ENCODE data around the gene SRGAP2B. TPM values are rescaled to one million over a fixed set of nuclear protein-coding genes. Genes with fewer than 3 reads are reported as not detected.
"Not testable (repeated sequence)": the region's sequence is repeated elsewhere in the genome, so short reads cannot be mapped to it uniquely, and the experiment has no call there.

SRGAP2B gene
- total and polyA plus RNA-seq, 4 donors: 2.4 to 14.3 (median 6.2) TPM

GRCh38 chr1:144917154-144918026 is 177.7 kb downstream of the SRGAP2B start:
- not testable (repeated sequence) for H3K9ac ChIP-seq (ENCODE audit: low read depth in 1 of 2, low read length in 2 of 2); H3K4me1 ChIP-seq (ENCODE audit: control insufficient read depth in 4 of 4, insufficient read depth in 4 of 4, low read length in 3 of 4); H3K36me3 ChIP-seq (ENCODE audit: control insufficient read depth in 4 of 4, insufficient read depth in 3 of 4, low read depth in 1 of 4, low read length in 3 of 4); H3K9me3 ChIP-seq (ENCODE audit: control insufficient read depth in 4 of 4, low read length in 3 of 4); H3K27ac ChIP-seq (ENCODE audit: low read depth in 1 of 2, low read length in 2 of 2); H3K27me3 ChIP-seq (ENCODE audit: control insufficient read depth in 4 of 4, insufficient read depth in 4 of 4, low read length in 3 of 4); DNase-seq (ENCODE audit: low spot score); H3K4me3 ChIP-seq (ENCODE audit: low read depth in 1 of 3, low read length in 3 of 3)
- WGBS: no CpG with 5 or more reads among the region's 8 CpGs

GRCh38 chr1:144913977-144914734 is 181.0 kb downstream of the SRGAP2B start:
- not testable (repeated sequence) for DNase-seq (ENCODE audit: low spot score); H3K36me3 ChIP-seq (ENCODE audit: control insufficient read depth in 4 of 4, insufficient read depth in 3 of 4, low read depth in 1 of 4, low read length in 3 of 4); H3K27ac ChIP-seq (ENCODE audit: low read depth in 1 of 2, low read length in 2 of 2); H3K4me3 ChIP-seq (ENCODE audit: low read depth in 1 of 3, low read length in 3 of 3); H3K9me3 ChIP-seq (ENCODE audit: control insufficient read depth in 4 of 4, low read length in 3 of 4); H3K4me1 ChIP-seq (ENCODE audit: control insufficient read depth in 4 of 4, insufficient read depth in 4 of 4, low read length in 3 of 4); H3K9ac ChIP-seq (ENCODE audit: low read depth in 1 of 2, low read length in 2 of 2); H3K27me3 ChIP-seq (ENCODE audit: control insufficient read depth in 4 of 4, insufficient read depth in 4 of 4, low read length in 3 of 4)
- 71% methylated on average over 2 of the region's 12 CpGs for WGBS

DNA sequence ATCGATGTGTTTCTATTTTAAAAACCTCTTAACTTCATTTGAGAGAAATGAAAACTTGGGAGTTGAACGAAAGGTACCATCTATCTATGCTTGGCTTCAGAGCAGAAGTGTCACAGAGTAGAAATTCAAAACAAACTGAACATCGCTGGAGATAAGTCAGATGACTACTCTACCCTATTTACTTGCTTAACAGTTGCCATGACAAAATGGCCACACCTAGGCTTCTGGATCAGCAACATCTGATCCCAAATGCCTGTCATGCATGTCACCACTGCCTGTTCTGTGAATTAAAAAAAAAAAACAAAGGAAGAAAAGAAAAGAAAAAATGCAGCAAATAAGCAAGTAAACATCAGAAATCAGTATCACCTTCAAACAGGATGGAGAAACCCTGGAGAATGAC is 181.7 kb downstream of the SRGAP2B start:
- not testable (repeated sequence) for H3K27ac ChIP-seq (ENCODE audit: low read depth in 1 of 2, low read length in 2 of 2); H3K36me3 ChIP-seq (ENCODE audit: control insufficient read depth in 4 of 4, insufficient read depth in 3 of 4, low read depth in 1 of 4, low read length in 3 of 4); DNase-seq (ENCODE audit: low spot score); H3K4me3 ChIP-seq (ENCODE audit: low read depth in 1 of 3, low read length in 3 of 3); H3K4me1 ChIP-seq (ENCODE audit: control insufficient read depth in 4 of 4, insufficient read depth in 4 of 4, low read length in 3 of 4); H3K9ac ChIP-seq (ENCODE audit: low read depth in 1 of 2, low read length in 2 of 2); H3K27me3 ChIP-seq (ENCODE audit: control insufficient read depth in 4 of 4, insufficient read depth in 4 of 4, low read length in 3 of 4); H3K9me3 ChIP-seq (ENCODE audit: control insufficient read depth in 4 of 4, low read length in 3 of 4)
- WGBS: no CpG with 5 or more reads among the region's 3 CpGs

DNA sequence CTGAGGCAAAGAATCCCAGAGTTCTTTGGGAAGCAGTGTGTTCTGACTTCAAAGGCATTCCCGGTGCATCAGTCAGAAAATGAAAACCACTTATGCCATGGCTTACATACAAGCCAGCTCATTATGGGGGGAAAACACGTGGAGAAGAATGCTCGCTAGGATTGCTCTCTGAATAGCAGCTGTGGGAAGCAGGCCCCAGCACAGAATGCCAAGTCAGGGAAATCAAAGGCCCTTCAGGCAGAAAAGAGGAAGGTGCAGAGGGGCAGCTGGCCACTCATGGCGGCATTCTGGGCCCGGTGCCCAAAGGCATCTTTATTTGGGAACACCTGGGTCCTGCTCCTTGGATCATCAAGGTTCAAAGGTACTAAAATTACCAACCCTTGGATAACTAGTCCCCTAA is 184.4 kb downstream of the SRGAP2B start:
- not testable (repeated sequence) for H3K4me3 ChIP-seq (ENCODE audit: low read depth in 1 of 3, low read length in 3 of 3); H3K9ac ChIP-seq (ENCODE audit: low read depth in 1 of 2, low read length in 2 of 2); H3K9me3 ChIP-seq (ENCODE audit: control insufficient read depth in 4 of 4, low read length in 3 of 4); DNase-seq (ENCODE audit: low spot score); H3K4me1 ChIP-seq (ENCODE audit: control insufficient read depth in 4 of 4, insufficient read depth in 4 of 4, low read length in 3 of 4); H3K27ac ChIP-seq (ENCODE audit: low read depth in 1 of 2, low read length in 2 of 2); H3K27me3 ChIP-seq (ENCODE audit: control insufficient read depth in 4 of 4, insufficient read depth in 4 of 4, low read length in 3 of 4); H3K36me3 ChIP-seq (ENCODE audit: control insufficient read depth in 4 of 4, insufficient read depth in 3 of 4, low read depth in 1 of 4, low read length in 3 of 4)
- WGBS: no CpG with 5 or more reads among the region's 5 CpGs

DNA sequence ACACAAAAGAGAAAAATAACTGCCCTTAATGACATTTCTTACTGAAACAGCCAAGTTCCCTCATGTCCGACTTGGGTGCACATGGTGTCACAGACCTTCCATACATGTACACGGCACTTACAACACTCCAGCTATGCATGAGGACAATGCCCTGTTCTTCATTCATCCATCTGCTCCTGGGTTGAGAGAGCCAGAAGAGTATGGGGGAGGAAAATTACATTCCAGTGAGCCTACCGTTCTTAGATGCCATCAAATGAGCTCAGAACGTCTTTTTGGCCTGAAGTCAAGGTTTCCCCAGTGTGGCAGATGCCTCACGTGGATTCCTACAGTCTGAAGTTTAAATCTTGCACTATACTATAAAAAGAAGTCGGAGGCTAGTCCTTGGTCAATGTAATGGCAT is 194.3 kb downstream of the SRGAP2B start:
- H3K9ac ChIP-seq (ENCODE audit: low read depth in 1 of 2, low read length in 2 of 2); H3K27ac ChIP-seq (ENCODE audit: low read depth in 1 of 2, low read length in 2 of 2); H3K9me3 ChIP-seq (ENCODE audit: control insufficient read depth in 4 of 4, low read length in 3 of 4); H3K36me3 ChIP-seq (ENCODE audit: control insufficient read depth in 4 of 4, insufficient read depth in 3 of 4, low read depth in 1 of 4, low read length in 3 of 4); H3K4me3 ChIP-seq (ENCODE audit: low read depth in 1 of 3, low read length in 3 of 3); H3K27me3 ChIP-seq (ENCODE audit: control insufficient read depth in 4 of 4, insufficient read depth in 4 of 4, low read length in 3 of 4); DNase-seq (ENCODE audit: low spot score); H3K4me1 ChIP-seq (ENCODE audit: control insufficient read depth in 4 of 4, insufficient read depth in 4 of 4, low read length in 3 of 4): not testable (repeated sequence)
- WGBS: no CpG with 5 or more reads among the region's 6 CpGs

DNA sequence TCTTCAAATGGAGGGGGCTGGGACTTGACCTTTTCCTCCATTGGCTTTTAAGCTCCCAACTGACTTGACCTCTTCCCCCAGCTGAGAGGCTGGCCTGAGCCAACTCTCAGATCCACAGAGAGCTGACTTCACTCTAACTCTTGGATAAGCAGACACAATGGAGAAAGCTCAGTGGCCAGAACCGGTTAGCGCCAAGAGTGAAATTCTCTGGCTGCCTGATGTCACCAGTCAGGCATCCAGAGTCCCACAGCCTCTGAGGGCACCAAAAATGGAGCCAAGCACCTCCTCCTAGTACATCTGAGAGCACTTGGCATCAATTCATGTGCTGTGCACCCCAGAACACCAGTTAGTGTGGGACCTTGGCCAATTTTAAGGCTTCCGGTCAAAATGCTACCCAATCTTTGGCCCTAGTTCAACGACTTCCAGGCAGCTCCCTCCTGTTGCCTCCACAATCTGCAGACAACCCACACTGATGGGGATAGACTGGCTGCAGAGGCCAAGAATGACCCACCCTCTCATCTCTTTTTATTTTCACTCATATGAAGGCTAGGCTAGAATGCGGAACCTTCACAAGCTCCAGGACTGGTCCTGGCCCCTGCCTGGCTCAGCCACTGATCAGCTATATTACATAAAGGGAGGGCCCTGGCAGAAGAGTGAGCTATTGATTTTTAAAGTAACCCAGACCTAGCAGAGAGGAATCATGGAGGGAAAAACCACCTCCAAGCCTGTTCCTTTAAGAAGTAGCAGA is 200.5 kb downstream of the SRGAP2B start:
- not testable (repeated sequence) for H3K27me3 ChIP-seq (ENCODE audit: control insufficient read depth in 4 of 4, insufficient read depth in 4 of 4, low read length in 3 of 4); H3K4me1 ChIP-seq (ENCODE audit: control insufficient read depth in 4 of 4, insufficient read depth in 4 of 4, low read length in 3 of 4); H3K9me3 ChIP-seq (ENCODE audit: control insufficient read depth in 4 of 4, low read length in 3 of 4); H3K9ac ChIP-seq (ENCODE audit: low read depth in 1 of 2, low read length in 2 of 2); H3K27ac ChIP-seq (ENCODE audit: low read depth in 1 of 2, low read length in 2 of 2); H3K36me3 ChIP-seq (ENCODE audit: control insufficient read depth in 4 of 4, insufficient read depth in 3 of 4, low read depth in 1 of 4, low read length in 3 of 4); DNase-seq (ENCODE audit: low spot score); H3K4me3 ChIP-seq (ENCODE audit: low read depth in 1 of 3, low read length in 3 of 3)
- no CpG with 5 or more reads among the region's 5 CpGs for WGBS

DNA sequence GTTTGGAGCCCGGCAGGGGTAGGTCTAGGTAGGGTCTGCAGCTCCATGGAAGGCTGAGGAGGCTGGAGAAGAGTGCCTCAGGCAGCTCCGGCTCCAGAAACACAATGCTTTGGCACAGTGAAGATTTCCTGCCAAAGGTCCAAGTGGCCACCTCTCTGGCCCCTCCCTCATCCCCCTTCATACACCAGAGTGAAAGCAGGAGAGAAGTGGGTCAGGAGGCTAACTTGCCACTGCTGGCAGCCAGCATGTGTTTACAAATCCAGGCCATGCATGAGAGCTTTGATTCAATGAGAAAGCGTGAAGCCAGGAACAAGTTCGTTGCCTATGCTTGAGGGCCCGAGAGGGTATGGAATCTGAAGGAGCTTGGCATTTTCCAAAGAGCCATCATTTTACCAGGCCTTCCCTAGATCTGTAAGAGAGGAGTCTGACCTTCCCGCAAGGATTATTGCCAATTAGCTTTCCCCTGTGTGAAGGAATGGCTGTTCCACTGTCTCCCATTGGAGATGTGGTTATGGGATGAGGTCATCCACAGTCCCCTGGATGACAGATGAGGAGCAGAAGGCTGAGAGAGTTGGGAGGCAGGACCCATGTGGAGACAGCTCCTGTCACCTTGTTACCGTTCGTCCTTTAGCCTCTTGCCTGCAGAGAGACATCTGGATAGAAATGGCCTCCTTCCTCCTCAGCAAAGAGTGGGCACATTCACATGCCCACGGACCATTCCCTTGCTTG is 201.3 kb downstream of the SRGAP2B start:
- H3K4me3 ChIP-seq (ENCODE audit: low read depth in 1 of 3, low read length in 3 of 3); DNase-seq (ENCODE audit: low spot score); H3K36me3 ChIP-seq (ENCODE audit: control insufficient read depth in 4 of 4, insufficient read depth in 3 of 4, low read depth in 1 of 4, low read length in 3 of 4); H3K9me3 ChIP-seq (ENCODE audit: control insufficient read depth in 4 of 4, low read length in 3 of 4); H3K27ac ChIP-seq (ENCODE audit: low read depth in 1 of 2, low read length in 2 of 2); H3K27me3 ChIP-seq (ENCODE audit: control insufficient read depth in 4 of 4, insufficient read depth in 4 of 4, low read length in 3 of 4); H3K9ac ChIP-seq (ENCODE audit: low read depth in 1 of 2, low read length in 2 of 2); H3K4me1 ChIP-seq (ENCODE audit: control insufficient read depth in 4 of 4, insufficient read depth in 4 of 4, low read length in 3 of 4): not testable (repeated sequence)
- 20% methylated on average over 3 of the region's 9 CpGs for WGBS

Data from liver (tissue), 9 donors.